Aorta (tissue), 5 donors: ENCODE data around the gene ARMH4. TPM values are rescaled to one million over a fixed set of nuclear protein-coding genes. Genes with fewer than 3 reads are reported as not detected.
A peak's percentile ranks its signal among the peaks of the same experiment; 100 is the strongest.

Source experiments
- ATAC-seq: fragments of 200-7000 bp; cut with Tn5 transposase; one replicate; pipeline ENCODE4 v1.9.1; 2022; ENCODE audit warnings: moderate library complexity; ENCODE audit not compliant: low FRiP score
- DNase-seq, 2 donors: peaks; one replicate each; pipeline ENCODE4 v3.0.0-alpha.2; 2020
- H3K27ac ChIP-seq, 2 donors: one replicate each; pipeline ENCODE4 v1.5.1; 2013; ENCODE audit warnings: low read length in 2 of 2, mild to moderate bottlenecking in 2 of 2, moderate library complexity in 2 of 2, control low read depth in 1 of 2, inconsistent platforms in 1 of 2, low read depth in 1 of 2
- H3K27me3 ChIP-seq, 2 donors: one replicate each; pipeline ENCODE4 v1.6.1; 2013; ENCODE audit warnings: control low read depth in 1 of 2, low read length in 1 of 2, mild to moderate bottlenecking in 1 of 2, moderate library complexity in 1 of 2; ENCODE audit not compliant: insufficient read depth in 2 of 2, control insufficient read depth in 1 of 2
- H3K36me3 ChIP-seq, 2 donors: one replicate each; pipeline ENCODE4 v1.6.1; 2013; ENCODE audit warnings: control low read depth in 1 of 2, low read length in 1 of 2, mild to moderate bottlenecking in 1 of 2; ENCODE audit not compliant: insufficient read depth in 2 of 2, control insufficient read depth in 1 of 2
- H3K4me1 ChIP-seq, 2 donors: one replicate each; pipeline ENCODE4 v1.6.1; 2013; ENCODE audit warnings: low read length in 2 of 2, control low read depth in 1 of 2, mild to moderate bottlenecking in 1 of 2, moderate library complexity in 1 of 2; ENCODE audit not compliant: insufficient read depth in 2 of 2, control insufficient read depth in 1 of 2
- H3K4me3 ChIP-seq, 2 donors: one replicate each; pipeline ENCODE4 v1.5.1; 2013; ENCODE audit warnings: low read length in 2 of 2, control low read depth in 1 of 2, mild to moderate bottlenecking in 1 of 2
- H3K9me3 ChIP-seq: one replicate; pipeline ENCODE4 v1.6.1; 2013; ENCODE audit warnings: mild to moderate bottlenecking, low read length; ENCODE audit not compliant: control insufficient read depth
- WGBS, 2 donors: extraction: QIAGEN DNeasy Blood & Tissue Kit; methylation state at CpG; one replicate each; pipeline ENCODE4 v1.1.7; 2013; 5-methylcytosine and 5-hydroxymethylcytosine counted together
- intact Hi-C, 2 donors: fragments of 100-400 bp; cut with DNase I; formaldehyde crosslinking; loops; one replicate each; pipeline versions ENCODE4 v1.14.2 to v1.15.0; 2022
- polyA plus RNA-seq, 2 donors: library from polyadenylated mRNA; stranded (reverse); fragments of 200-250 nt; gene quantifications; one replicate each; pipeline ENCODE4 v1.2.3, GENCODE V29; 2013
- total RNA-seq, 2 donors: library from RNA; stranded (reverse); fragmentation: NEBNext Ultra II Directional; extraction: Animal tissue kit (Norgen Biotek cat#: 25700); gene quantifications; one replicate each; pipeline ENCODE4 v1.2.1, GENCODE V29; 2021
- donor health status: healthy with polysubstance abuse.
- donor health status: Bipolar disorder and iron deficiency.
- donor health status: DM: no; HTN: no; CAD: no.
- donor health status: DM: no; HTN: no; CAD: no.
- donor health status: DM: yes; HTN: yes; CAD: no.

ARMH4 gene
- total and polyA plus RNA-seq, 4 donors, result 0.92 to 14.6 (median 5.1) TPM

- no peaks in the 10 kb centered on the region for H3K9me3 ChIP-seq
- H3K4me3 ChIP-seq, result no peak overlapping the region
- intact Hi-C loops, result no loop called here
- WGBS, 2 donors, result 93 to 98% methylated on average over 1 of the region's 1 CpG
- no peak for DNase-seq
- no peak overlapping the region for H3K27ac ChIP-seq
- no peak for ATAC-seq
- H3K4me1 ChIP-seq, result no peaks in the 10 kb centered on the region
- no peaks in the 10 kb centered on the region for H3K27me3 ChIP-seq
- no peaks in the 10 kb centered on the region for H3K36me3 ChIP-seq
Observed at GRCh38 chr14:58026219-58026618, 125.8 kb downstream of the ARMH4 start.

- Histone ChIP-seq H3K9me3 (no peaks in the 10 kb centered on the region), H3K4me3 (no peak overlapping the region), H3K36me3 (no peaks in the 10 kb centered on the region), H3K4me1 (no peaks in the 10 kb centered on the region), H3K27me3 (no peaks in the 10 kb centered on the region), H3K27ac (no peak overlapping the region)
- no peak for ATAC-seq
- 95 to 97% methylated on average over 2 of the region's 2 CpGs for WGBS, 2 donors
- intact Hi-C loops, result no loop called here
- no peak for DNase-seq
Observed at GRCh38 chr14:58014778-58015177, 137.2 kb downstream of the ARMH4 start.

- 61 to 82% methylated on average over 2 of the region's 2 CpGs for WGBS, 2 donors
Observed at GRCh38 chr14:58002618-58003017, 149.4 kb downstream of the ARMH4 start.

GRCh38 chr14:57999979-58000378 is 152.0 kb downstream of the ARMH4 start:
- H3K27ac ChIP-seq, result peak overlapping the region in 1 of 2 donors; percentile 28
- ATAC-seq, result no peak

More at GRCh38 chr14:58002618-58003017, 149.4 kb downstream of the ARMH4 start:
- no peak for DNase-seq
- peaks cover 0 to 8% of the 10 kb centered on the region in 2 donors for H3K4me1 ChIP-seq
- no peak overlapping the region for H3K27ac ChIP-seq
- H3K27me3 ChIP-seq, result no peaks in the 10 kb centered on the region
- intact Hi-C loops, result no loop called here
- no peaks in the 10 kb centered on the region for H3K9me3 ChIP-seq
- H3K36me3 ChIP-seq, result no peaks in the 10 kb centered on the region
- no peak overlapping the region for H3K4me3 ChIP-seq
- no peak for ATAC-seq

DNA sequence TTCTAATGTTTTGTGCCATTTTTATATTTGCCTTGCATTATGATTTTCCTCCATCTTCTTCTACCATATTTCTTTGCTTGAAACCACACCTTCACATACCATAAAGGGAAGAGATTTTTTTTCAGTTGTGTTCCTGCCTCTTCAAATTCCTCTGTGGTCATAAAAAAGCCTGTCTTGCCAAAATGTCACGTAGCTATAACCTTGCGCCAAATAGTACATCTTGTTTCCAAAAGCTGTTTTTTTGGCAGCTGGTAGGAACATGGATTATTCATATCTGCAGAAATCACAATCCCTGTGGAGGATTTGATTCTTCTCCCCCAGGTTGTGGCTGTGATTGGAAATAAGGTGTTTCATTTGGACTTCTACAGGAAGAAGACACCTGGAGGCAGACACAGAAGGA is 152.5 kb downstream of the ARMH4 start:
- intact Hi-C loops, result no loop called here
- Histone ChIP-seq H3K36me3 (no peaks in the 10 kb centered on the region), H3K9me3 (no peaks in the 10 kb centered on the region), H3K27ac (no peak overlapping the region), H3K27me3 (no peaks in the 10 kb centered on the region), H3K4me3 (peak overlapping the region in 1 of 2 donors; percentile 18), H3K4me1 (no peaks in the 10 kb centered on the region)
- 44 to 47% methylated on average over 2 of the region's 2 CpGs for WGBS, 2 donors
- DNase-seq, result no peak
- ATAC-seq, result no peak

More at GRCh38 chr14:57999979-58000378, 152.0 kb downstream of the ARMH4 start:
- intact Hi-C loops, result no loop called here
- Histone ChIP-seq H3K4me1 (no peaks in the 10 kb centered on the region), H3K27me3 (no peaks in the 10 kb centered on the region), H3K36me3 (no peaks in the 10 kb centered on the region), H3K4me3 (peak overlapping the region in 1 of 2 donors; percentile 18), H3K9me3 (no peaks in the 10 kb centered on the region)
- DNase-seq, result no peak
- WGBS, 2 donors, result 92 to 100% methylated on average over 1 of the region's 1 CpG

DNA sequence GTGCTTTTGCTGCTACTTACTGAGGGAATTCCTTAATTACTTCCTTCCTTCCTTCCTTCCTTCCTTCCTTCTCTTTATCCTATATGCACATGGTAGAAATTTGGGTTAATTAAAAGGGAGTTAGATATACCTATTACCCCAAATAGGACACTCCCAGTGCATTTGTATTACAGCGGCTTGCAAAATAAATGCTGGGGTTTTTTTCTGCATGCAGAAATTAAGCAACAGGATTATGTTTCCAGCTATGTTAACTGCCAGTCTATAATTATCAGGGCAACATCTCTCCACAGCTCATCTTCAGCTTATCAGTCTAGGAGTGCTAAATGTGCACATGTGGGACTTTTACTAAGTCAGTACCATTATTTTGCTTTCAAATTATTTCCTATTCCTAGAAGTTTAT is 153.2 kb downstream of the ARMH4 start:
- 45 to 100% methylated on average over 1 of the region's 1 CpG for WGBS, 2 donors
- no peak for DNase-seq
- H3K27ac ChIP-seq, result no peak overlapping the region

GRCh38 chr14:57991353-57991752 is 160.7 kb downstream of the ARMH4 start:
- Histone ChIP-seq H3K4me1 (no peaks in the 10 kb centered on the region), H3K27me3 (no peaks in the 10 kb centered on the region), H3K4me3 (no peak overlapping the region), H3K36me3 (no peaks in the 10 kb centered on the region), H3K27ac (no peak overlapping the region), H3K9me3 (no peaks in the 10 kb centered on the region)
- DNase-seq, result no peak
- intact Hi-C loops, result no loop called here
- no peak for ATAC-seq
- 91 to 93% methylated on average over 4 of the region's 4 CpGs for WGBS, 2 donors

More for the DNA sequence above, 153.2 kb downstream of the ARMH4 start:
- no peaks in the 10 kb centered on the region for H3K36me3 ChIP-seq
- no peaks in the 10 kb centered on the region for H3K9me3 ChIP-seq
- intact Hi-C loops, result no loop called here
- ATAC-seq, result no peak
- H3K27me3 ChIP-seq, result no peaks in the 10 kb centered on the region
- no peaks in the 10 kb centered on the region for H3K4me1 ChIP-seq
- no peak overlapping the region for H3K4me3 ChIP-seq

DNA sequence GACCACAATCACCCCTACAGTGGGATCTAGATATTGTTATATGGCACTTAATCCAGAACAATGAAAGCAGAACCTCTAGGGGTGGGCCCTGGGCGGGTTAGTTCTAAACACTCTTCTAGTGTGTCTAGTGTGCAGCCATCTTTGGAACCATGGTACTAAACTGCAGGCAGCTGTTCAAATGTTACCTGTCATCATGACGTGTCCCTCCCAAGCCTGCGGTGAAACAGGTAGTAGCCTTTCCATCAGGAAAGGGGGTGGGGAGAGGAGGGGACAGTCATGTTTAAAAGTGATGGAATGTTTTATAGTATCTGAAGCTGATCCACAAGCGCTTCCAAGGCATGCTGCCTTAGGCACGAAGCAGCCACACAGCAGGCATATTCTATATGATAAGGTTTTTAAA is 163.6 kb downstream of the ARMH4 start:
- Histone ChIP-seq H3K36me3 (no peaks in the 10 kb centered on the region), H3K4me1 (no peaks in the 10 kb centered on the region), H3K27me3 (no peaks in the 10 kb centered on the region), H3K27ac (no peak overlapping the region), H3K9me3 (no peaks in the 10 kb centered on the region), H3K4me3 (no peak overlapping the region)
- intact Hi-C loops, result no loop called here
- 94% methylated on average over 5 of the region's 5 CpGs for WGBS, 2 donors
- ATAC-seq (no peak), DNase-seq (no peak)

- no peaks in the 10 kb centered on the region for H3K27me3 ChIP-seq
- no peak overlapping the region for H3K4me3 ChIP-seq
- H3K36me3 ChIP-seq, result no peaks in the 10 kb centered on the region
- DNase-seq (no peak), ATAC-seq (peak; percentile 27)
- WGBS, 2 donors, result 29 to 47% methylated on average over 6 of the region's 6 CpGs
- no peak overlapping the region for H3K27ac ChIP-seq
- H3K9me3 ChIP-seq, result no peaks in the 10 kb centered on the region
- intact Hi-C loops, result no loop called here
- H3K4me1 ChIP-seq, result no peaks in the 10 kb centered on the region
Observed at GRCh38 chr14:57987596-57988300, 164.3 kb downstream of the ARMH4 start.
